HG03457 (cell line): ENCODE data around the gene TRIM77.
"Not testable (repeated sequence)": the region's sequence is repeated elsewhere in the genome, so short reads cannot be mapped to it uniquely, and the experiment has no call there.

Experiments used
- ATAC-seq: cut with Tn5 transposase; IDR thresholded peaks from one replicate; pipeline ENCODE4 v1.9.1; 2021; ENCODE audit warnings: moderate number of reproducible peaks; ENCODE audit not compliant: unreplicated experiment

The TRIM77 gene

GRCh38 chr11:89709999-89710398 lies at the start of gene TRIM77:
TSS of gene TRIM77 (plus strand) at chr11:89710299. CDS start at chr11:89710299, 0 bp downstream.
- not testable (repeated sequence) for ATAC-seq

GRCh38 chr11:89667001-89667400 lies 43.1 kb upstream of the TRIM77 start:
- no peak for ATAC-seq

- not testable (repeated sequence) for ATAC-seq
These were observed 41.9 kb upstream of the TRIM77 start for GRCh38 chr11:89668158-89668557.

GRCh38 chr11:89669586-89669985 lies 40.5 kb upstream of the TRIM77 start:
- not testable (repeated sequence) for ATAC-seq

GRCh38 chr11:89669993-89670669 lies 40.0 kb upstream of the TRIM77 start:
- not testable (repeated sequence) for ATAC-seq

GRCh38 chr11:89672547-89672946 lies 37.6 kb upstream of the TRIM77 start:
- not testable (repeated sequence) for ATAC-seq

GRCh38 chr11:89673380-89673779 lies 36.7 kb upstream of the TRIM77 start:
- ATAC-seq: not testable (repeated sequence)

GRCh38 chr11:89675383-89675782 lies 34.7 kb upstream of the TRIM77 start:
- ATAC-seq: not testable (repeated sequence)

GRCh38 chr11:89675948-89676347 lies 34.2 kb upstream of the TRIM77 start:
- ATAC-seq: not testable (repeated sequence)

DNA sequence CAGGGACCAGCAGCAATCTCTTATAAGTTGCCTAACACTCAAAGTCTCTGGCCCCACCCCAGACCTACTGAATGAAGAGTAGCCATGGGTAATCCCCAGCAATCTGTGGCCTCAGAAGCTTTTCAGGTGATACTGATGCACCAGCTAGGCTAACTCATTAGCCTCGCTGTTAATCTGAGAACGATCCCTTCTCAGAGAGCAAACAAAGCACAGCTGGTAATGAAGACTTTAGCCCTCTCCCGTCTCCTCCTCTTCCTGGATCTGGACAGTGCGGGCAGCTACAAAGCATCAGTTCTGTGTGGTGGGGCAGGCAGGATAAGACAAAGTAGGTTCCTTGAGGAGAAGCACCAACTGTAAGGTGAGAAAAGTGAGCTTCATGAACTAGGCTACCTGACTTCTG lies 3.0 kb upstream of the TRIM77 start:
- ATAC-seq: not testable (repeated sequence)

DNA sequence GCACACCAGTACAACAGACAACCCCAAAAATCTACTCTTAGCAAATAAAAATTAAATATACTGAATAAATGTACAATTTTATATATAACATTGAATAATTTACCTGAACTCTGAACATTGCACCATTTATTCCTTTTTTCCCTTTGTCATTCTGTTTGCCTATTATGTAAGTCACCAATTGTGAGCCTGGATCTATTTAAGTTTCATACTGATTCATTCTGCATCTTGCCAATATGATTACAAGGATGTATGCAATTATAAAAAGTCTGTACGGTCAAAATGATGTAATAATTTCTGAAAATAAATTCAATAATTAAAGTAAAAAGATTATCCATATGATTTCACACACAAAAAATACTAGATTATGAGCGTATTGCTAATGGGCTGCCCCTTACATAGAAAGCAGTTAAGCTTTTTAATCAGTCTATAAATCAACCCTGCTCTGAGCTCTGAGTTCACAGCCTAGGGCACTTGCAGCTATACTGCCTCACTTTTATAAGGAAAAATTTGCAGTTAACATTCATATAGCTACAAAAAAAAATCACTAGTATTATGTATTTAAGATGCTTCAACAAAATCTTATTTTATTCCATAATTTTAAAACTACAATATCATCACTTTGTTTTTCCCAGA lies 14.9 kb downstream of the TRIM77 start:
- ATAC-seq: not testable (repeated sequence)

DNA sequence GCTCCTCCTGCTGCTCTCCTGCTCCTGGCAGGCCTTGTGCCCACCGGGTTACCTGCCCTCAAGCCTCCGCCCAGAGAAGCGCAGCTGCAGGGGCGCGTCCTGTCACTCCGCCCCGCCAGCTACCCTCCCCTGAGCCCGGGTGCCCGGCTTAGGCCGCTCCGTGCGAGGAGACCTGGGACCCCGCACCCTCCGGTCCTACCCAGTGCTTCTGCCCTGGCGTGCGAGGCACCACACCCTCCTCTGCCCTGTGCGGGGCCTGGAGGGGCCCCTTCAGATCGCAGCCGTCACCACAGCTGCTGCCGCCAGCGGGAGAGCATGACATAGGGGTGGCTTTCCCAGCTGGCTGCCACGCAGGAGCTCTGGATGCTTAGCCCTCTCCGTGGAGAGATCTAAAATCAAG lies 20.1 kb downstream of the TRIM77 start:
- not testable (repeated sequence) for ATAC-seq

DNA sequence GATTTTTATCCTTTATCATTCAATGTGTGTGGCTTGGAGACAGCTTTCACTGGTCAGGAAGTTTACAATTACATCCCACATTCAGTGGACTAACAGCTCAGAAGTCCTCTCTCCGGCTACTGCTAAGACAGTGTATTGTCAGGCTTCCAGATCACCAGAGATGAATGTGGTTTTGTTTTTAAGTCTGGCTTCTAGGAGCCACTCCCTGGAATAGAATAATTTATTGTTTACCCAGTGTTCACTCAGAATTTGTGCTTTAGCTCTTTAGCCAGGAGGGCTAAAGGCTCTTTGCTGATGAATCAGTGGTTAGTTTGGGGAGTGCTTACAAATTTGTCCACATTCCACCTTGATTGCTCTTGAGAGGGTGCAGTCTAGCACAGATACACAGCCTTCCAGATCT lies 26.5 kb downstream of the TRIM77 start:
- ATAC-seq: no peak

- ATAC-seq: no peak
These were observed 27.0 kb downstream of the TRIM77 start for GRCh38 chr11:89737116-89737515.

- ATAC-seq: not testable (repeated sequence)
These were observed 31.3 kb downstream of the TRIM77 start for GRCh38 chr11:89741406-89741805.

DNA sequence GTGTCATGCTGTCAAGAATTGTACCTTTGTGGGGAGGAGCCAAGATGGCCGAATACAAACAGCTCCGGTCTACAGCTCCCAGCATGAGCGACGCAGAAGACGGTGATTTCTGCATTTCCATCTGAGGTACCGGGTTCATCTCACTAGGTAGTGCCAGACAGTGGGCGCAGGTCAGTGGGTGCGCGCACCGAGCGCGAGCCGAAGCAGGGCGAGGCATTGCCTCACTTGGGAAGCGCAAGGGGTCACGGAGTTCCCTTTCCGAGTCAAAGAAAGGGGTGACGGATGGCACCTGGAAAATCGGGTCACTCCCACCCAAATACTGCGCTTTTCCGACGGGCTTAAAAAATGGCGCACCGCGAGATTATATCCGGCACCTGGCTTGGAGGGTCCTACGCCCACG lies 34.1 kb downstream of the TRIM77 start:
- not testable (repeated sequence) for ATAC-seq

DNA sequence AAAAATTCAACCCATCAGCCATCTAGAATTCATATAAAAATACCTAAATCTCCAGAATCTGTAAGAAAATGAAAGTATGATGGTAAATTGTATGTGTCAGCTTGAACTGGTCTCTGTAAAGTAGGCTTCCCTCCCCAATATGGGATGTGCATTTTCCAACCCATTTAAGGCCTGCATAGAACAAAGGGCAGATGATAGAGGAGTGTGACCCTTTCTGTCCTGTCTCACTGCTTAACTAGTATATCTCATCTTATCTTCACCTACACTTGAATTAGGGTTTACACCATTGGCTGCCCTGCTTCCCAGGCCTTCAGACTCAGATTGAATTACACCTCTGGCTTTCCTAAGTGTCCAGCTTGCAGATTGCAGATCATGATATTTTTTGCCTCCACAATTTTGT lies 40.7 kb downstream of the TRIM77 start:
- not testable (repeated sequence) for ATAC-seq
